Nephron progenitor cell (in vitro differentiated cells): Measurements from ENCODE around the gene CAPZA2.
A peak's percentile ranks its signal among the peaks of the same experiment; 100 is the strongest.

Source experiments
- DNase-seq: peaks from one replicate; pipeline ENCODE4 v3.0.0; 2021
- H3K27ac Mint-ChIP-seq: 2 replicates; pipeline ENCODE4 v1.8.0; 2021; ENCODE audit warnings: mild to moderate bottlenecking, moderate library complexity, mixed read lengths
- H3K27me3 Mint-ChIP-seq: 2 replicates; pipeline ENCODE4 v1.8.0; 2021; ENCODE audit warnings: mild to moderate bottlenecking, low read depth, mixed read lengths; ENCODE audit not compliant: poor library complexity
- H3K36me3 Mint-ChIP-seq: 2 replicates; pipeline ENCODE4 v1.8.0; 2021; ENCODE audit warnings: low read depth, mixed read lengths
- H3K4me1 Mint-ChIP-seq: 2 replicates; pipeline ENCODE4 v1.8.0; 2021; ENCODE audit warnings: mixed read lengths
- H3K4me3 Mint-ChIP-seq: 2 replicates; pipeline ENCODE4 v1.8.0; 2021; ENCODE audit warnings: mild to moderate bottlenecking, moderate library complexity, mixed read lengths
- H3K9me3 Mint-ChIP-seq: 2 replicates; pipeline ENCODE4 v1.8.0; 2021; ENCODE audit warnings: mild to moderate bottlenecking, moderate library complexity, mixed read lengths
- CTCF ChIP-seq: fragments of 200-600 bp; sonication (generic); IDR thresholded peaks from 2 replicates; pipeline ENCODE4 v1.5.0; 2021; ENCODE audit warnings: antibody characterized with exemption

The CAPZA2 gene

DNA sequence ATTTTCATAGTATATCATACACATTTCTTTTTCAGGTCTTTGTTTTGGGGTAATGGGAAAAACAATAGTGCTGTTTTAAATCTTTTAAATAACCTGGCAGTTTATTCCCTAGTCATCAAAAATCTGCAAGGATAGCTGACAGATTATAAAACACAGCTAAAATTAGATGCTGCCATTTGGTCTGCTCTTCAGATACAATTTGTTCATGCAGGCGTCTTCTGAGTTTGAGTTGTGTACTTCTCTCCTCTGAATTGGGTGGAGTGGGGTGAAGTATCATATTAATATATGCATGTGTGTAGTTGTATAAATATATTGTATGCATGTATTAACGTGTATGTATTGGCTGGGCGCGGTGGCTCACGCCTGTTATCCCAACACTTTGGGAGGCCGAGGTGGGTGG, 48.0 kb downstream of the CAPZA2 start:
- no peak for TF ChIP-seq CTCF
- no peak overlapping the region for H3K27ac Mint-ChIP-seq
- no peaks in the 10 kb centered on the region for H3K4me1 Mint-ChIP-seq
- peaks cover 20% of the 10 kb centered on the region for H3K9me3 Mint-ChIP-seq
- no peak overlapping the region for H3K4me3 Mint-ChIP-seq
- no peaks in the 10 kb centered on the region for H3K27me3 Mint-ChIP-seq
- H3K36me3 Mint-ChIP-seq = peaks cover 80% of the 10 kb centered on the region
- no peak for DNase-seq

DNA sequence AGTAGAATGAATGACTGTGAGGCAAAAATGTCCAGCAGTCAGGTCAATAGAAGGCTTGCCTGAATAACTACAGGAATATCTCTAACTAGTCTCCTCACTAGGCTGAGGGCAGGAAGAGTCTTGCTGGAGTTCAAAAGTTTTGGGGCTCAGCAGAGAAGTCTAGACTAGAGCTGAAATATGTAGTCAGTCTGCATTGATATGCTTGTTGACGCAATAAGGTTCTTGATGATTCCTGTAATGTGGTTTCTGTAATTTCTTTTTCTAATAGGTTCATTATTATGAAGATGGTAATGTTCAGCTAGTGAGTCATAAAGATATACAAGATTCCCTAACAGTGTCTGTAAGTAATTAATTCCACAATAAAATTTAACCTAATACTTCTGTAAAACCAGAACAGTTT, 49.4 kb downstream of the CAPZA2 start:
- TF ChIP-seq CTCF = no peak
- no peaks in the 10 kb centered on the region for H3K4me1 Mint-ChIP-seq
- H3K9me3 Mint-ChIP-seq = peaks cover 20% of the 10 kb centered on the region
- no peak overlapping the region for H3K27ac Mint-ChIP-seq
- DNase-seq = no peak
- H3K36me3 Mint-ChIP-seq = peaks cover 84% of the 10 kb centered on the region
- H3K4me3 Mint-ChIP-seq = no peak overlapping the region
- H3K27me3 Mint-ChIP-seq = no peaks in the 10 kb centered on the region

DNA sequence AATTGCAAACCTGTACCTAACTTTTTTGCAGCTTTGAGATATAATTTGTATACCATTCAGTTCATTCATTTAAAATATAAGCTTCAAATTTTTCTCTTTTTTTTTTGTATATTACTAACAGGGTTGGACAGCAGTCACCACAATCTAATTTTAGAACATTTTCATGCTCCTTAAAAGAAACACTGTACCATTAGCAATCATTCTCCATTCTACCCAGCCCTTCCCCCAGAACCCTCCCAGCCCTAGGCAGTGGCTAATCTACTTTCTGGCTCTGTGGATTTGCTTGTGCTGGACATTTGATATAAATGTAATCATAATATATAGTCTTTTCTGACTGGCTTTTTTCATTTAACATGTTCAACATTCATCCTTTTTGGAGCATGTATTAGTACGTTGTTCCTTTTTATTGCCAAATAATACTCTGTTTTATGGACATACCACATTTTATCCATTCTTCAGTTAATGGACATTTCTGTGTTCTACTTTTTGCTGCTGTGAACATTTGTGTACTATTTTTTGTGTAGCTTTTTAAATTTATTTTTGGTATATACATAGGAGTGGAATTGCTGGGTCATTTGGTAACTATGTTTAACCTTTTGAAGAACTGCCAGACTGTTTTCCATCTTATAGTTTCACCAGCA, 50.0 kb downstream of the CAPZA2 start:
- H3K27me3 Mint-ChIP-seq = no peaks in the 10 kb centered on the region
- TF ChIP-seq CTCF = no peak
- H3K9me3 Mint-ChIP-seq = peaks cover 20% of the 10 kb centered on the region
- H3K36me3 Mint-ChIP-seq = peaks cover 85% of the 10 kb centered on the region
- no peak overlapping the region for H3K27ac Mint-ChIP-seq
- no peak overlapping the region for H3K4me3 Mint-ChIP-seq
- DNase-seq = no peak
- no peaks in the 10 kb centered on the region for H3K4me1 Mint-ChIP-seq

- Mint-ChIP-seq H3K4me1 (no peaks in the 10 kb centered on the region), H3K4me3 (no peak overlapping the region), H3K27ac (no peak overlapping the region), H3K9me3 (peaks cover 4% of the 10 kb centered on the region), H3K36me3 (peaks cover 66% of the 10 kb centered on the region), H3K27me3 (no peaks in the 10 kb centered on the region)
- TF ChIP-seq CTCF = no peak
- no peak for DNase-seq
These were observed 56.3 kb downstream of the CAPZA2 start for GRCh38 chr7:116918704-116919103.

DNA sequence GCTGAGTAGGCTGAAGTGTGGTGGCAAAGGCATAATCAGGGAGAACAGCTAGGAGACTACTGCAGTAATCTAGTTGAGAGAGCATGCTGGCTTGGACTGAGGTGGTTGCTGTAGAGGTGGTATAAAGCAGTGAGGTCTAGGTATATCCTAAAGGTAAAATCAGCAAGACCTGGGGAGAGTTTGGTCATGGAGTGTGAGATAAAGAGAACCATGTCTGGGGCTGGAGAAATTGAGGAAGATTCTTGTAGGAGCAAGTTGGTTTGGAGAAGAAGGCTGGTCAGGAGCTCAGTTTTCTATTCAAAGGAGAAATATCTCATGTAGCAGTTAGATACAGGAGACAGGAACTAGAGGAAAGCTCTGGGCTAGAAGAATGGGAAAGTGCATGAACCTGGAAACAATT, 58.0 kb downstream of the CAPZA2 start:
- DNase-seq = no peak
- H3K36me3 Mint-ChIP-seq = peaks cover 54% of the 10 kb centered on the region
- peak overlapping the region; percentile 0 for H3K27ac Mint-ChIP-seq
- peaks cover 5% of the 10 kb centered on the region for H3K4me1 Mint-ChIP-seq
- H3K27me3 Mint-ChIP-seq = no peaks in the 10 kb centered on the region
- TF ChIP-seq CTCF = no peak
- H3K4me3 Mint-ChIP-seq = no peak overlapping the region
- H3K9me3 Mint-ChIP-seq = peaks cover 4% of the 10 kb centered on the region

GRCh38 chr7:116922545-116922944, 60.2 kb downstream of the CAPZA2 start:
- no peak for TF ChIP-seq CTCF
- Mint-ChIP-seq H3K9me3 (peaks cover 4% of the 10 kb centered on the region), H3K36me3 (peaks cover 38% of the 10 kb centered on the region), H3K27me3 (peaks cover 4% of the 10 kb centered on the region), H3K4me1 (peaks cover 5% of the 10 kb centered on the region), H3K4me3 (no peak overlapping the region), H3K27ac (no peak overlapping the region)
- no peak for DNase-seq
